Gastroesophageal sphincter (tissue), 4 donors: ENCODE measurements around the gene GRHPR. TPM values are rescaled to one million over a fixed set of nuclear protein-coding genes. Genes with fewer than 3 reads are reported as not detected.

Experiments
- ATAC-seq: fragments of 150-250 bp; one replicate; pipeline ENCODE4 v1.9.1; 2016; ENCODE audit warnings: mild to moderate bottlenecking, moderate library complexity
- H3K27ac ChIP-seq, 4 donors: fragments of 200-600 bp; sonication (generic) in 3 of 4; 1 replicate in 3 of 4; 2 replicates in 1 of 4; pipeline ENCODE4 v1.5.1; 2016 to 2019
- H3K27me3 ChIP-seq: fragments of 200-600 bp; sonication (generic); one replicate; pipeline ENCODE4 v1.5.1; 2019
- H3K36me3 ChIP-seq, 2 donors: fragments of 200-600 bp; sonication (generic); one replicate each; pipeline ENCODE4 v1.5.1; 2019; ENCODE audit warnings: control low read depth in 1 of 2
- H3K4me1 ChIP-seq, 3 donors: fragments of 200-600 bp; sonication (generic); 1 replicate in 2 of 3; 2 replicates in 1 of 3; pipeline ENCODE4 v1.5.1; 2016 to 2019; ENCODE audit warnings: control low read depth in 2 of 3
- H3K4me3 ChIP-seq, 2 donors: fragments of 200-600 bp; sonication (generic); one replicate each; pipeline ENCODE4 v1.5.1; 2019; ENCODE audit warnings: mild to moderate bottlenecking in 1 of 2, moderate library complexity in 1 of 2
- H3K9me3 ChIP-seq, 3 donors: fragments of 200-600 bp; sonication (generic); one replicate each; pipeline ENCODE4 v1.5.1; 2017 to 2019; ENCODE audit warnings: control low read depth in 2 of 3
- EP300 ChIP-seq: sonication (generic); formaldehyde crosslinking; IDR thresholded peaks from one replicate; pipeline ENCODE4 v1.6.1; 2017; ENCODE audit warnings: antibody characterized with exemption, mild to moderate bottlenecking
- POLR2A ChIP-seq, 2 donors: fragments of 450-650 bp; IDR thresholded peaks; one replicate each; pipeline ENCODE4 v1.6.1; 2017; ENCODE audit warnings: antibody characterized with exemption in 2 of 2, mild to moderate bottlenecking in 2 of 2, moderate library complexity in 1 of 2
- POLR2AphosphoS5 ChIP-seq: sonication (generic); formaldehyde crosslinking; IDR thresholded peaks from one replicate; pipeline ENCODE4 v1.6.1; 2017; ENCODE audit warnings: antibody characterized with exemption
- WGBS, 2 donors: methylation state at CpG; one replicate each; pipeline ENCODE4 v1.1.5; 2018; ENCODE audit warnings: low coverage in 1 of 2; 5-methylcytosine and 5-hydroxymethylcytosine counted together
- total RNA-seq, 4 donors: library from RNA; depleted of rRNA; stranded (reverse); fragments of >200 nt; gene quantifications; one replicate each; pipeline ENCODE4 v1.1.0, GENCODE V29; 2016
- TF ChIP-seq, protein P1 (sequence below), 4 experiments: fragments of 200-600 bp in 2 of 4; fragments of 450-650 bp in 2 of 4; sonication (generic) in 1 of 4; IDR thresholded peaks; one replicate each; pipeline ENCODE4 v1.5.1; 2017 to 2019; ENCODE audit warnings: antibody characterized with exemption in 4 of 4, mild to moderate bottlenecking in 2 of 4, moderate library complexity in 2 of 4

Gene GRHPR
- total RNA-seq, 4 donors from 2014 or later = 119 to 144 (median 134) TPM

DNA sequence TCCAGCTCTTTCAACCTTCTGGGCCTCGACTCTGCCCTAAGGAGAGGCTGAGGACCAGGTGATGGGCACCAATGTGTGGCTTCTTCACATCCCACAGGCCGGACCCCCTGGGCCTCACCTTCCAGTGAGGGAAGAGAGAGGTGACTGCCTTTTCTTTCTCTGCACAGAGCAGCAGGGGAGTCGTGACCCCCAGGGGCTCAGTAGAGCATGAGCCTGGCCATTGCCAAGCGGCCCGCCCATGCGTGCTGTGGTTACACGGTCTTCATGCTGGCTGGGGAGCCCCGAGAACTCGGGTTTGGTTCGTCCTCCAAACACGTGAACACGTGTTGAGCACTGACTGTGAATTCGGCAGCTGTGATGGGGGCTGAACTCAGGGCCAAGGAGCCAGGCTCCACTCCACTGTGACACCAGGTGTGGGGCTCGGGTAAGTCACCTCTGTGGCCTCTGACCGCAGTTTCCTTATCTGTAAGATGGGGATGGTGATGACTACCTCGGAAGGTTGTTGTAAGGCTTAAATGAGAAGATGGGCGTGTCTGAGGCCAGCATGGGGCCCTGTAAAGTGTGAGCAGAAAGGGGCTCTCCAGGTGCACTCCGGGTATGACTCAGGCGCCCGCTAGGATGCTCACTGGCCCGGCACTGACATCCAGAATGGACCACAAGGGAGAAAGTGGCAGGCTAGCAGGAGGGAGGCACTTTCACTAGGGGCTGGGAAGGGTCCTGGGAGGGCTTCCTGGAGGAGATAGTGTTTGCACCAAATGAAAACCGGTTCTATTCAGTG is 13.4 kb upstream of the GRHPR start:
- TF ChIP-seq, protein P1, sequence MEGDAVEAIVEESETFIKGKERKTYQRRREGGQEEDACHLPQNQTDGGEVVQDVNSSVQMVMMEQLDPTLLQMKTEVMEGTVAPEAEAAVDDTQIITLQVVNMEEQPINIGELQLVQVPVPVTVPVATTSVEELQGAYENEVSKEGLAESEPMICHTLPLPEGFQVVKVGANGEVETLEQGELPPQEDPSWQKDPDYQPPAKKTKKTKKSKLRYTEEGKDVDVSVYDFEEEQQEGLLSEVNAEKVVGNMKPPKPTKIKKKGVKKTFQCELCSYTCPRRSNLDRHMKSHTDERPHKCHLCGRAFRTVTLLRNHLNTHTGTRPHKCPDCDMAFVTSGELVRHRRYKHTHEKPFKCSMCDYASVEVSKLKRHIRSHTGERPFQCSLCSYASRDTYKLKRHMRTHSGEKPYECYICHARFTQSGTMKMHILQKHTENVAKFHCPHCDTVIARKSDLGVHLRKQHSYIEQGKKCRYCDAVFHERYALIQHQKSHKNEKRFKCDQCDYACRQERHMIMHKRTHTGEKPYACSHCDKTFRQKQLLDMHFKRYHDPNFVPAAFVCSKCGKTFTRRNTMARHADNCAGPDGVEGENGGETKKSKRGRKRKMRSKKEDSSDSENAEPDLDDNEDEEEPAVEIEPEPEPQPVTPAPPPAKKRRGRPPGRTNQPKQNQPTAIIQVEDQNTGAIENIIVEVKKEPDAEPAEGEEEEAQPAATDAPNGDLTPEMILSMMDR (IDR thresholded peaks at IDR 0.05) = no peak
- TF ChIP-seq EP300 = no peak
- no peak for TF ChIP-seq POLR2AphosphoS5
- TF ChIP-seq POLR2A (IDR thresholded peaks at IDR 0.05) = no peak
- Histone ChIP-seq H3K27ac (no peak overlapping the region), H3K4me3 (no peak overlapping the region), H3K36me3 (no peaks in the 10 kb centered on the region), H3K9me3 (no peaks in the 10 kb centered on the region), H3K27me3 (no peaks in the 10 kb centered on the region), H3K4me1 (no peaks in the 10 kb centered on the region)
- no peak for ATAC-seq
- WGBS, 2 donors = 87 to 100% methylated on average over 1 to 19 of the region's 22 CpGs

DNA sequence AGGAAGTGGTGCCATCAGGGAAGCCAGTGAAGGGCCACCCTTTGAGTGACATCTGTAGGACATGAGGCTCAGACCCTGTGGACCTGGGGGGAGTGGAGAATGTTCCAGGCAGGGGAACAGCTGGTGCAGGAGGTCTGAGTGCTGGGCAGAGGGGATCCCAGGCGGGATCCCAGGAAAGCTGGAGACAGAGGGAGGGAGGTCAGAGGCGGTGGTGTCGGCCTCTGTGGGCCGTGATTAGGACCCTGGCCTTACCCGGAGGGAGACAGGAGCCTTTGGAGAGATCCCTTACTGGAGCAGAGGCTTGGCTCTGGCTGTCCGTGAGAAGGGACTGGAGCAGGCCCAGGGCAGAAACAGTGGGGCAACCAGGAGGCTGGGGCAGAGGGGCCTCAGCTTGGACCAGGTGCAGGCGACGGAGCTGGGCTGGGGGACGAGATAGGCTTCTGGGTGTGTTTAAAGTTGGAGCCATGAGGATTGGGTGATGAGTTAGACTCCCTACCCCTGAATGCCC is 12.1 kb upstream of the GRHPR start:
- 90 to 96% methylated on average over 3 to 5 of the region's 9 CpGs for WGBS, 2 donors
- ATAC-seq = no peak
- Histone ChIP-seq H3K9me3 (no peaks in the 10 kb centered on the region), H3K36me3 (no peaks in the 10 kb centered on the region), H3K4me3 (no peak overlapping the region), H3K4me1 (peaks cover 0 to 10% (median 0%) of the 10 kb centered on the region in 3 donors), H3K27me3 (no peaks in the 10 kb centered on the region), H3K27ac (no peak overlapping the region)
- TF ChIP-seq POLR2A (IDR thresholded peaks at IDR 0.05) = no peak
- no peak for TF ChIP-seq EP300

DNA sequence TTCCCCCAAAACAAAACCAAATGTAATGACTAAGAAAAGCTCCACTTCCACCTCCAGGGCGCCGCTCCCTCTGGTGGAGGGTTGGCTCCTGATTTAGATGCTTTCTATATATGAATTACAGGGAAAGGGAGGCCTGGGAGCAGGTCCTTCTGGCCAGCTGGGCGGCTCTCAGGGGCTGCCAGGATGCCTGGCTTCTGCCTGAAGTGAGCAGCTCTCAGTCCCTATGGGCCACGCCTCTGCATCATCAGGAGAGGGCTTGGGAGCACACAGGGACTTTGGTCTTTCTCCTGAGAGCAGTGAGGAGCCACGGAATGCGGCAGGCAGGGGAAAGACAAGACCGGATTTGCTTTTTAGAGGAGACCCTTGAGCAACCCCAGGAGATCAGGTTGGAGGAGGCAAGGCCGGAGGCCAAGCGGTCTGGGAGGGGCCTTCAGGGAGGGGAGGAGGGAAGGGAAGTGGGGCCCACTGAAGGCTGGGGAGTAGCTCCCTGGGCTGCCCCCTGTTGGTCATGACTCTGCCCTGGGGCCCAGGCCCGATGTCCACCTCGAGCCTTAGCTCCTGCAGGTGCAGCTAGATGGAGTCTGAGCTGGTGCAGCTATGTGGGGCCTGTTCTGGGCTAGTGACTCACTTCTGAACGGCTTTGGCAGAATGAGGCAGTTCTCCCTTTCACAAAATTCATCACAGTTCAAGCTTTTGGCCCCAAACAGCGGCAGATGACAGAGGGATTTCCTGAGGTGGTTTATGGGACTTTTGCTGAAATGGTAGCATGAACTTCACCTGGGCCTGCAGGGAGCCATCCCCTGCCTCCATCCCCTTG is 11.3 kb upstream of the GRHPR start:
- Histone ChIP-seq H3K36me3 (no peaks in the 10 kb centered on the region), H3K4me3 (no peak overlapping the region), H3K4me1 (peaks cover 0 to 13% (median 0%) of the 10 kb centered on the region in 3 donors), H3K9me3 (no peaks in the 10 kb centered on the region), H3K27me3 (no peaks in the 10 kb centered on the region), H3K27ac (no peak overlapping the region)
- TF ChIP-seq EP300 = no peak
- TF ChIP-seq POLR2AphosphoS5 = no peak
- TF ChIP-seq POLR2A (IDR thresholded peaks at IDR 0.05) = no peak
- TF ChIP-seq, protein P1 (IDR thresholded peaks at IDR 0.05) = no peak
- 61 to 89% methylated on average over 4 to 6 of the region's 13 CpGs for WGBS, 2 donors
- ATAC-seq = no peak

DNA sequence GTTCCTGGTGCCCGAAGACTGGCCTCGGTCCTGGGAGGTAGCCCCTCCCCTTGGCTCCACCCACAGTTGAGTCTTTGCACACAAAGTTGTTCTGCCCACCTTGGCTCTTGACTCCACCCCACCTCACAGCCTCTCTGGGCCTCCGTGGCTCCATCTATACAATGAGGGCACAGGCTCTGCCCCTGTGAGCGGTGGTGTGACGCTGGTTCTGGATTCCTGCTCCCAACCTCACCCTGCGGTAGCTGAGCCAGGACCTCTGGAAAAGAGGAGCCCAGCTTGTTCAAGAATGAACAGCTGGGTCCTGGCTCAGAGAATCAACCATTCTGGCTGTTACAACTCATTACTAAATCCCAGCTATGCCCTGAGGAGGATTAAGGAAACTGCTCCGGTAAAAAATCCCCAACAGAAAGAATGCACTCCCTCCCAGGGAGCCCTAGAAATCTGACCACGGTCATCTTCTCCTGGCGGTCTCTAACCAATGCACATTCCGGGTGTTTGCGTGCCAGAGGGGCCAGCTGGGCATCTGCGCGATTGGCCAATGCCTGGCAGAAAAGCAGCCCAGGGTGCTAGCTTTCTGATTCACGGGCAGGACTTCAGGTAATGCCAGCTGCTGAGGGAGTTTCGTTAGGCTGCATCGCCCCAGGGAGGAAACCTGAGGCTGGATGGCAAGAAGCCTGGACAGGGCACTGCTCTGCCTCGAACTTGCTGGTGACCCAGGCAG is 9.9 kb upstream of the GRHPR start:
- ATAC-seq = no peak
- H3K27me3 ChIP-seq = no peaks in the 10 kb centered on the region
- H3K27ac ChIP-seq = no peak overlapping the region
- no peaks in the 10 kb centered on the region for H3K9me3 ChIP-seq
- H3K4me1 ChIP-seq = peaks cover 0 to 13% (median 0%) of the 10 kb centered on the region in 3 donors
- H3K36me3 ChIP-seq = no peaks in the 10 kb centered on the region
- 40 to 73% methylated on average over 1 to 5 of the region's 17 CpGs for WGBS, 2 donors
- H3K4me3 ChIP-seq = no peak overlapping the region
- TF ChIP-seq POLR2AphosphoS5 (no peak), POLR2A (IDR thresholded peaks at IDR 0.05) (no peak), EP300 (no peak)
- TF ChIP-seq, protein P1 (IDR thresholded peaks at IDR 0.05) = no peak

DNA sequence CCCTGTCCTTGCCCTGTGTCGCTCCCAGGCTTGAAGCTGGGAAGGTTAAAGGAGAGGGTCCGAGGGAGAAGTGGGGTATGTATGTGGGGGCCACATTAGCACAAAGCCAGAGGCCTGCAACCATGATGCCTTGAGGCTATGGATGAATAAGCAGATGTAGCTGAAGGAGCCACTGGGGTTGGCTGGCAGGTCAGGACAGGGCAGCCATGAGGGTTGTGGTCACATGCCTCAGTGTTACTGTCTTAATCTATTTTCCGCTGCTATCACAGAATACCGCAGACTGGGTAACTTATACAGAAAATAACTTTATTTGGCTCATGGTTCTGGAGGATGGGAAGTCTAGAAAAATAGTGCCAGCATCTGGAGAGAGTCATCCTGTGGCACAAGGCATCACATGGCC is 9.2 kb upstream of the GRHPR start:
- ATAC-seq = no peak
- Histone ChIP-seq H3K4me1 (peaks cover 0 to 13% (median 0%) of the 10 kb centered on the region in 3 donors), H3K36me3 (no peaks in the 10 kb centered on the region), H3K27me3 (no peaks in the 10 kb centered on the region), H3K9me3 (no peaks in the 10 kb centered on the region), H3K4me3 (no peak overlapping the region), H3K27ac (no peak overlapping the region)
- WGBS, 2 donors = 79% methylated on average over 3 of the region's 4 CpGs; no CpG with 5 or more reads in 1 of the 2 donors
- TF ChIP-seq, protein P1 (IDR thresholded peaks at IDR 0.05) = no peak
- TF ChIP-seq EP300 = no peak
